ENCODE results near the gene C9orf85. TPM values are rescaled to one million over a fixed set of nuclear protein-coding genes. Genes with fewer than 3 reads are reported as not detected.
A peak's percentile ranks its signal among the peaks of the same experiment; 100 is the strongest.

C9orf85 gene, protein sequence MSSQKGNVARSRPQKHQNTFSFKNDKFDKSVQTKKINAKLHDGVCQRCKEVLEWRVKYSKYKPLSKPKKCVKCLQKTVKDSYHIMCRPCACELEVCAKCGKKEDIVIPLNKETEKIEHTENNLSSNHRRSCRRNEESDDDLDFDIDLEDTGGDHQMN
- total RNA-seq (12.0 TPM), polyA plus RNA-seq (18.8 TPM)
- long read RNA-seq, donor 1, result 0 reads
- long read RNA-seq, donor 2, result 0 reads
- long read RNA-seq, donor 3, transcript C9orf85-201 (4 exons, 1,279 nt), result major isoform, 5 of 6 reads
- long read RNA-seq, donor 3, partial matches to known transcripts, result 0 of 6 reads
- long read RNA-seq, donor 3, other reads (novel, unspliced or antisense), result 0 of 6 reads
- long read RNA-seq, donor 4, result 0 reads
- long read RNA-seq, donor 5, partial matches to known transcripts, result 0 of 5 reads
- long read RNA-seq, donor 5, other reads (novel, unspliced or antisense), result 0 of 5 reads
- long read RNA-seq, donor 6, partial matches to known transcripts, result 0 of 2 reads
- long read RNA-seq, donor 6, other reads (novel, unspliced or antisense), result 0 of 2 reads
- long read RNA-seq, donor 7, partial matches to known transcripts, result 0 of 4 reads
- long read RNA-seq, donor 7, other reads (novel, unspliced or antisense), result 0 of 4 reads
- long read RNA-seq, donor 8, partial matches to known transcripts, result 0 of 1 reads
- long read RNA-seq, donor 8, other reads (novel, unspliced or antisense), result 0 of 1 reads
- long read RNA-seq, donor 9, partial matches to known transcripts, result 0 of 2 reads
- long read RNA-seq, donor 9, other reads (novel, unspliced or antisense), result 0 of 2 reads
- long read RNA-seq, donor 10, partial matches to known transcripts, result 0 of 3 reads
- long read RNA-seq, donor 10, other reads (novel, unspliced or antisense), result 0 of 3 reads

- Histone ChIP-seq H3K9me3 (ENCODE audit: control insufficient read depth in 2 of 2, insufficient read depth in 1 of 2, low read length in 1 of 2) (no peaks in the 10 kb centered on the region), H3K27me3 (ENCODE audit: control insufficient read depth in 2 of 2, insufficient read depth in 1 of 2, low read length in 1 of 2) (no peaks in the 10 kb centered on the region), H3K4me1 (ENCODE audit: control insufficient read depth in 2 of 2, insufficient read depth in 2 of 2, low read length in 2 of 2) (peaks cover 11 to 21% of the 10 kb centered on the region in 2 donors), H3K27ac (ENCODE audit: low read depth in 1 of 2, low read length in 1 of 2) (peak within 1 kb of the TSS; percentile 94 to 98), H3K4me3 (ENCODE audit: low read length in 2 of 2) (peak within 1 kb of the TSS; percentile 89 to 99), H3K36me3 (ENCODE audit: control insufficient read depth in 2 of 2, insufficient read depth in 2 of 2, low read length in 1 of 2) (peaks cover 5 to 7% of the 10 kb centered on the region in 2 donors)
- DNase-seq (ENCODE audit: low read depth in 6 of 9, low spot score in 9 of 9), result peak; percentile 97 to 100 (median 99)
- under 1% methylated on average over 45 of the region's 45 CpGs for WGBS
These were observed at the start of gene C9orf85, which contains the start of gene ABHD17B for GRCh38 chr9:71911061-71911907. Gene C9orf85 (plus strand): TSS chr9:71911639. CDS start chr9:71911735, 96 bp downstream. Gene ABHD17B (minus strand): TSS chr9:71911193. CDS start chr9:71875080, 36,113 bp downstream.

DNA sequence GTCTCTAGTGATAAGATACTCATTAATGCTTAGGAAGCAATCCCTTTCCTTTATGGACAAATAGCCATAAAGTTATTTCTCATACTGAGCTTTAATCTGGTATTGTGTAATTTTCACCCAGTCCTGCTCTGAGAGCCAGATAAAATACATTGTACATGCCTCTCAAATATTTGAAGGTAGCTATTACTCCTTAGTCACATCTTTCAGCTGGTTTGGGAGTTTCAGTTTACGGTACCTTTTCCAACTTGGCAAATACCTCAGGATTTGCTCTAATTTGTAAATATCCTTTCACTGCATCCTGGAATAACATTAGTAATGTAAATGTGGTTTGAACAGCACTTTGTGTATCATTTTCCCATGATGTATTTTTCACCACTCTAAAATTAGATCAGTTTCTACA is 47.8 kb upstream of the C9orf85 start:
- Histone ChIP-seq H3K4me3 (ENCODE audit: low read length in 2 of 2) (no peak overlapping the region), H3K27me3 (ENCODE audit: control insufficient read depth in 2 of 2, insufficient read depth in 1 of 2, low read length in 1 of 2) (no peaks in the 10 kb centered on the region), H3K27ac (ENCODE audit: low read depth in 1 of 2, low read length in 1 of 2) (no peak overlapping the region), H3K9me3 (ENCODE audit: control insufficient read depth in 2 of 2, insufficient read depth in 1 of 2, low read length in 1 of 2) (no peaks in the 10 kb centered on the region), H3K36me3 (ENCODE audit: control insufficient read depth in 2 of 2, insufficient read depth in 2 of 2, low read length in 1 of 2) (peaks cover 1 to 36% of the 10 kb centered on the region in 2 donors), H3K4me1 (ENCODE audit: control insufficient read depth in 2 of 2, insufficient read depth in 2 of 2, low read length in 2 of 2) (no peaks in the 10 kb centered on the region)
- WGBS, result 94% methylated on average over 1 of the region's 1 CpG
- no peak for DNase-seq (ENCODE audit: low read depth in 6 of 9, low spot score in 9 of 9)

DNA sequence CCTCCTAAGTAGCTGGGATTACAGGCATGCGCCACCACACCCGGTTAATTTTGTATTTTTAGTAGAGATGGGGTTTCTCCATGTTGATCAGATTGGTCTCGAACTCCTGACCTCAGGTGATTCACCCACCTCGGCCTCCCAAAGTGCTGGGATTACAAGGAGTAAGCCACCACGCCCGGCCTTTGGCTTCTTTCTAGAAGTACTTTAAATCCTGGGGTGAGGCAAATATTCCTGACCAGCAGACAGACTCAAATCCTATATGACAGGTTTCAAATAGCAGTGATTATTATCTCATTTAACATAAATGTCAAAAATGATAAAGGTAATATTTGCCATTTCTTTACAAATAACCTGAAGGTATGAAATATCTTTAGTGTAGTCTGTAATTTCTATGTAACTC is 36.1 kb upstream of the C9orf85 start:
- peaks cover 0 to 7% of the 10 kb centered on the region in 2 donors for H3K9me3 ChIP-seq (ENCODE audit: control insufficient read depth in 2 of 2, insufficient read depth in 1 of 2, low read length in 1 of 2)
- peaks cover 0 to 2% of the 10 kb centered on the region in 2 donors for H3K4me1 ChIP-seq (ENCODE audit: control insufficient read depth in 2 of 2, insufficient read depth in 2 of 2, low read length in 2 of 2)
- 97% methylated on average over 6 of the region's 6 CpGs for WGBS
- no peak overlapping the region for H3K4me3 ChIP-seq (ENCODE audit: low read length in 2 of 2)
- no peaks in the 10 kb centered on the region for H3K27me3 ChIP-seq (ENCODE audit: control insufficient read depth in 2 of 2, insufficient read depth in 1 of 2, low read length in 1 of 2)
- peaks cover 12 to 30% of the 10 kb centered on the region in 2 donors for H3K36me3 ChIP-seq (ENCODE audit: control insufficient read depth in 2 of 2, insufficient read depth in 2 of 2, low read length in 1 of 2)
- no peak overlapping the region for H3K27ac ChIP-seq (ENCODE audit: low read depth in 1 of 2, low read length in 1 of 2)
- DNase-seq (ENCODE audit: low read depth in 6 of 9, low spot score in 9 of 9), result no peak

GRCh38 chr9:71876106-71876505 is 35.3 kb upstream of the C9orf85 start:
- no peaks in the 10 kb centered on the region for H3K27me3 ChIP-seq (ENCODE audit: control insufficient read depth in 2 of 2, insufficient read depth in 1 of 2, low read length in 1 of 2)
- 97% methylated on average over 2 of the region's 2 CpGs for WGBS
- H3K4me1 ChIP-seq (ENCODE audit: control insufficient read depth in 2 of 2, insufficient read depth in 2 of 2, low read length in 2 of 2), result peaks cover 0 to 2% of the 10 kb centered on the region in 2 donors
- no peak overlapping the region for H3K4me3 ChIP-seq (ENCODE audit: low read length in 2 of 2)
- peaks cover 0 to 7% of the 10 kb centered on the region in 2 donors for H3K9me3 ChIP-seq (ENCODE audit: control insufficient read depth in 2 of 2, insufficient read depth in 1 of 2, low read length in 1 of 2)
- H3K36me3 ChIP-seq (ENCODE audit: control insufficient read depth in 2 of 2, insufficient read depth in 2 of 2, low read length in 1 of 2), result peaks cover 12 to 27% of the 10 kb centered on the region in 2 donors
- H3K27ac ChIP-seq (ENCODE audit: low read depth in 1 of 2, low read length in 1 of 2), result no peak overlapping the region
- no peak for DNase-seq (ENCODE audit: low read depth in 6 of 9, low spot score in 9 of 9)

GRCh38 chr9:71876829-71877228 is 34.6 kb upstream of the C9orf85 start:
- peaks cover 0 to 12% of the 10 kb centered on the region in 2 donors for H3K9me3 ChIP-seq (ENCODE audit: control insufficient read depth in 2 of 2, insufficient read depth in 1 of 2, low read length in 1 of 2)
- H3K27me3 ChIP-seq (ENCODE audit: control insufficient read depth in 2 of 2, insufficient read depth in 1 of 2, low read length in 1 of 2), result no peaks in the 10 kb centered on the region
- H3K4me3 ChIP-seq (ENCODE audit: low read length in 2 of 2), result no peak overlapping the region
- peak overlapping the region in 1 of 2 donors; percentile 45 for H3K27ac ChIP-seq (ENCODE audit: low read depth in 1 of 2, low read length in 1 of 2)
- peaks cover 7 to 22% of the 10 kb centered on the region in 2 donors for H3K36me3 ChIP-seq (ENCODE audit: control insufficient read depth in 2 of 2, insufficient read depth in 2 of 2, low read length in 1 of 2)
- no peak for DNase-seq (ENCODE audit: low read depth in 6 of 9, low spot score in 9 of 9)
- H3K4me1 ChIP-seq (ENCODE audit: control insufficient read depth in 2 of 2, insufficient read depth in 2 of 2, low read length in 2 of 2), result peaks cover 0 to 2% of the 10 kb centered on the region in 2 donors

DNA sequence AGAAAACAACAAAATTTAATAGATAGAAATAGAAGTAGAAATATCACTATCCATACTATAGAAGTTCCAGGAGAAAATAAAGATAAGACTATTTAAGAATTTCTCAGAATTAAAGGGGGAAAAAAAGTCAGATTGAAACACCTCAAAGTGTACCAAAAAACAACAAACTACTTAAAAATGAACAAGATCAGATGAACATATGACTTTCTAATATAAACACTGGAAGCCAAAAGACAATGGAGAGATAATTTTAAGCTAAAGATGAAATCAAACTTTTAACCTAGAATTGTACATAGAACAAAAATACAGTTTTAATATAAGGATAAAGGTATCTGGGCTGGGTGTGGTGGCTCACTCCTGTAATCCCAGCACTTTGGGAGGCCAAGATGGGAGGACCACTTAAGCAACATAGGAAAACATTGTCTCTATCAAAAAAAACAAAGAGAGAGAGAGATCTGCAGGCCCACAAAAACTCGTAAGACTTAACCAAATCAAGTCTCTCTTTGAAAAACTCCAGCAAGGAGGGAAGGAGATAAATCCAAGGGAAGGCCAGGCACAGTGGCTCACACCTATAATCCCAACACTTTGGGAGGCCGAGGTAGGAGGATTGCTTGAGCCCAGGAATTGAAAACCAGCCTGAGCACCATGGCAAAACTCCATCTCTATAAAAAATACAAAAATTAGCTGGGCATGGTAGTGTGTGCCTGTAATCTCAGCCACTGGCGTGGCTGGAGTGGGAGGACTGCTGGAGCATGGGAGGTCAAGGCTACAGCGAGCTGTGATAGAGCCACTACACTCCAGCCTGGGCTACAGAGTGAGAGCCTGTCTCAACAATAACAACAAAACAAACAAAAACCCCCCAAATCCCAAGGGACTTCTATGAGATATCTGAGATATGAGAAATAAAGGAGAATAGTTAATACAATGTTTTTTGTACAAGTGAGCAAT is 32.8 kb upstream of the C9orf85 start:
- WGBS, result over 99% methylated on average over 4 of the region's 4 CpGs
- peaks cover 0 to 2% of the 10 kb centered on the region in 2 donors for H3K4me1 ChIP-seq (ENCODE audit: control insufficient read depth in 2 of 2, insufficient read depth in 2 of 2, low read length in 2 of 2)
- H3K9me3 ChIP-seq (ENCODE audit: control insufficient read depth in 2 of 2, insufficient read depth in 1 of 2, low read length in 1 of 2), result peaks cover 0 to 14% of the 10 kb centered on the region in 2 donors
- H3K36me3 ChIP-seq (ENCODE audit: control insufficient read depth in 2 of 2, insufficient read depth in 2 of 2, low read length in 1 of 2), result peaks cover 7 to 20% of the 10 kb centered on the region in 2 donors
- no peaks in the 10 kb centered on the region for H3K27me3 ChIP-seq (ENCODE audit: control insufficient read depth in 2 of 2, insufficient read depth in 1 of 2, low read length in 1 of 2)
- no peak overlapping the region for H3K27ac ChIP-seq (ENCODE audit: low read depth in 1 of 2, low read length in 1 of 2)
- no peak overlapping the region for H3K4me3 ChIP-seq (ENCODE audit: low read length in 2 of 2)
- DNase-seq (ENCODE audit: low read depth in 6 of 9, low spot score in 9 of 9), result no peak

DNA sequence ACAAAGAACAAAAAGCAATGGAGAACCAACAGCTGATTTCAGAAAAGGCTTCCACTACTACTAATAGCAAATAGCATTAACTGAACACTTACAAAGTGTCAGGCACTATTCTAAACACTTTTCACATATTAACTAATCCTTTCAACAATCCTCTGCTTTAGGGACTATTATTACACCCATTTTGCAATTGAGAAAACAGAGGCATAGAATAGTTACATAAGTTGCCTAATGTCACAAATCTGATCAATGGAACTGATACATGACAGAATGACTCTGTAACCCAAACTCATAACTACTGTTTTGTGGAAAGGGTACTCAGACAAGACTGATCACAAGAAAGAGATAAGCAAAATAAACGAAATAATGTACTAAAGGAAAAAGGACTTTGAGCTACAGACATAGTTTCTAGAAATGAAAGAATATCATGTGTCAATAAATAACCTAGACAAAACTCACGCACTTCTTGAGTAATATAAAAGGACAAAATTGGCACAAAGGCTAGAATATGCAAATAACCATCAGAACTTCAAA is 31.7 kb upstream of the C9orf85 start:
- WGBS, result 97% methylated on average over 2 of the region's 2 CpGs
- H3K27me3 ChIP-seq (ENCODE audit: control insufficient read depth in 2 of 2, insufficient read depth in 1 of 2, low read length in 1 of 2), result no peaks in the 10 kb centered on the region
- peaks cover 0 to 17% of the 10 kb centered on the region in 2 donors for H3K9me3 ChIP-seq (ENCODE audit: control insufficient read depth in 2 of 2, insufficient read depth in 1 of 2, low read length in 1 of 2)

More for the DNA sequence above, 31.7 kb upstream of the C9orf85 start:
- no peak overlapping the region for H3K4me3 ChIP-seq (ENCODE audit: low read length in 2 of 2)
- H3K36me3 ChIP-seq (ENCODE audit: control insufficient read depth in 2 of 2, insufficient read depth in 2 of 2, low read length in 1 of 2), result peaks cover 3 to 13% of the 10 kb centered on the region in 2 donors
- no peak for DNase-seq (ENCODE audit: low read depth in 6 of 9, low spot score in 9 of 9)
- no peak overlapping the region for H3K27ac ChIP-seq (ENCODE audit: low read depth in 1 of 2, low read length in 1 of 2)
- H3K4me1 ChIP-seq (ENCODE audit: control insufficient read depth in 2 of 2, insufficient read depth in 2 of 2, low read length in 2 of 2), result peaks cover 0 to 2% of the 10 kb centered on the region in 2 donors
